Measurements from ENCODE around the gene MYO15A. TPM values are rescaled to one million over a fixed set of nuclear protein-coding genes. Genes with fewer than 3 reads are reported as not detected.
"Not testable (repeated sequence)": the region's sequence is repeated elsewhere in the genome, so short reads cannot be mapped to it uniquely, and the experiment has no call there.

MYO15A gene
- total RNA-seq, 1 donor from 2014 or later: 0.70 TPM

GRCh38 chr17:18198530-18198929 is 90.0 kb downstream of the MYO15A start:
- intact Hi-C loops (cut with DNase I): no loop called here
- no peak for DNase-seq (ENCODE audit: low spot score)

DNA sequence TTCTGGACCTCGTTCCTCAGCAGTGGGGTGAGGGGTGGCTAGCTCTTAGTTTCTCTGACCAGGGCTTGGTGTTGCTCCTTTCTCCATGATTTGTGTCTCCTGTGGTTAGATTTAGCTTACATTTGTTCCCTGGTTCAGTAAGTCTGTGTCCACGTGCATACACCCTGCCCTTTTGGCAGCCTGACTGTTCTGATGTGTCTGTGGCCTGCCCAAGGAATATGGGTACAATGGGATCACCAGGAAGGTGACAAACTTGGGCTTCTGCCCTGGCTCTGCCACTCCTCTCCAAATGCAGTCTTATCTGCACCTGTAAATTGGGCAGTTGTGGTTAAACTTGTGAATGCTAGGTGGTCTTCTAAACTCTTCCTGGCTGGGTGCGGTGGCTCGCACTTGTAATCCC is 92.6 kb downstream of the MYO15A start:
- intact Hi-C loops (cut with DNase I): no loop called here
- no peak for DNase-seq (ENCODE audit: low spot score)

DNA sequence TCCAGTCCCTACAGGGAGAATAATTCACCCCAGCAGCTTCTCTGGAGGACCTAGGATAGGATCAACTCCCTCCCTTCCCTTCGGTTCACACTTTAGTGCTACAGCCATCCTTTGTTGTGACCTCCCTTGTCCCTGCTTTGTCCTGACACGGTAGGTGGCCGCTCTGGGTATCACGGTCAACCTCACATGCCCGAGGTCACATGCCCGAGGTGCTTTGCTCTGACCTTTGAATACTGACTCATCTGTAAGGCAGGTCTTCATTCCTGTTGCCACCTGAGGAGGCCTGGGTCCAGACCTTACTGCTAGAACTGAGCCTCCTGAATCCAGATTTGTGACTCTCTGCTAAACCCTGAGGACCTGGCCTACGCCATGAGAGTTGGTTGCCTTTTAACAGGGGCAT is 94.8 kb downstream of the MYO15A start:
- DNase-seq (ENCODE audit: low spot score): no peak
- intact Hi-C loops (cut with DNase I): no loop called here

DNA sequence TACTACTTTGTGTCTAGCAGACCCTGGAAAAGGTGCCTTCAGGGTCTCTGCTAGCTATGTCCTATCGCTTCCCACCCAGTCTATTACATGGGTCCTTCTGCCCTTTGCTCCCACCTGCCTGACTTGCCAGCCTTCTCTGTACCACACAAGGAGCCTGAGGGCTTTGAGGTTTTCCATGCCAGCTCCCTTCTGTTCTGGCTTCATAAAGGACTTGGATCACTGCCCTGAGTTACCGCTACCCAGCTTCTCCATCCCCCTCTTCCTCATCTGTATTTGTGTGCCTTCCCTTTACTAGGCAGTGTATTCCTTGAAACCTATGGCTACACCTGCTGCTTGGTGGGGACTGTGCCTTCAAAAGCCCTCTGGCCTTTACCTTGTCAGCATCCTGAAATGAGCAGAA is 97.3 kb downstream of the MYO15A start:
- intact Hi-C loops (cut with DNase I): no loop called here
- no peak for DNase-seq (ENCODE audit: low spot score)

DNA sequence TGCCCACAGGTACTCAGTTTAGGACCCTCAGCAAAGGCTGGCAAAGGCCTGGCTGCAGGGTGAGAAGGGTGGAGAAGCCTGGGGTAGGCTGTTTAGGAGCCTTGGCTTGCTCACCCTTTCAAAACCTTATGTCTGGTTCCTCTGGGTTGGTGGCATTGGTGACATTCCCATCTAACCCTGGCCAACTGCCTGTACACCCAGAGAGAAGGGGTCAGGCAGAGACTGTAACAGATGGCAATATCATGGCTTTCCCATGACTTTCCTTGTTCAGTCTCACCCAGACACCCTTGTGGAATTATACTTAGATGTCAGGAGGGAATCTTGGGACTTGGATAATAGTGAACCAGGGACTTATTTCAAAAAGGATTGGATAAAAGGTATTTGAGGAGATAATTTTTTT is 98.4 kb downstream of the MYO15A start:
- no peak for DNase-seq (ENCODE audit: low spot score)
- intact Hi-C loops (cut with DNase I): no loop called here

GRCh38 chr17:18208092-18208491 is 99.5 kb downstream of the MYO15A start:
- no peak for DNase-seq (ENCODE audit: low spot score)
- intact Hi-C loops (cut with DNase I): no loop called here

- intact Hi-C loops (cut with DNase I): no loop called here
These were observed 105.2 kb downstream of the MYO15A start for GRCh38 chr17:18213666-18214270.

GRCh38 chr17:18216906-18217305 is 108.3 kb downstream of the MYO15A start:
- intact Hi-C loops (cut with DNase I): loop anchor here (5.0 kb wide), 1 partner anchor 75 kb away; no protein-coding TSS in a partner anchor
- DNase-seq (ENCODE audit: low spot score): not testable (repeated sequence)

More at GRCh38 chr17:18213666-18214270, 105.2 kb downstream of the MYO15A start:
- no peak for DNase-seq (ENCODE audit: low spot score)

DNA sequence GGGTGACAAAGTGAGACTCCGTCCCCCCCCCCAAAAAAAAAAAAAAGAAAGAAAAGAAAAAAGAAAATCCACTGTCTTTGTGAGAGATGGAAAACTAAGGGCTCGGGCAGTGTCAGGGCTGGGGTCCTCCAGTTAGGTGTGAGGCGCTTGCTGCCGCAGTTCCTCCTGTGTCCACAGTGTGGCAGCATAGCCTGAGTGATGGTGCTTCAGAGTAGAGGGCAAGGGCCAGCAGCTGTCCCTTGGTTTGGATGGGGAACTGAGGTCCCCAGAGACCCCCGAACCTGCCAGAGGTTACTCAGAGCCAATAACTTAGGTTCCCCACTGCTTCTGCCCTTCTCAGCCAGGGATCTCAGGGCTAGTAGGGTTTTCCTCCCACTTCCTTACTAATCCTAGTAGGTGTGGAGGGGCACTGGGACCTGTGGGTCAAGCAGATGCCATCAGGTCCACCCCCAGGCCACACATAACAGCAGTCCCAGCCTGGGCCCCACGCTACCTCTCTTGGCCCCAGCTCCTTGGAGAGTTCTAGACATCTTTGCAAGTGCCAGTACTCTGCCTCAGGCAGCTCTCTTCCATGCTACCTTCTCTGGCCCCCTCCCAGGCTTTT is 109.0 kb downstream of the MYO15A start:
- intact Hi-C loops (cut with DNase I): loop anchor here (5.0 kb wide), 1 partner anchor 75 kb away; no protein-coding TSS in a partner anchor
- DNase-seq (ENCODE audit: low spot score): peak; percentile 89

DNA sequence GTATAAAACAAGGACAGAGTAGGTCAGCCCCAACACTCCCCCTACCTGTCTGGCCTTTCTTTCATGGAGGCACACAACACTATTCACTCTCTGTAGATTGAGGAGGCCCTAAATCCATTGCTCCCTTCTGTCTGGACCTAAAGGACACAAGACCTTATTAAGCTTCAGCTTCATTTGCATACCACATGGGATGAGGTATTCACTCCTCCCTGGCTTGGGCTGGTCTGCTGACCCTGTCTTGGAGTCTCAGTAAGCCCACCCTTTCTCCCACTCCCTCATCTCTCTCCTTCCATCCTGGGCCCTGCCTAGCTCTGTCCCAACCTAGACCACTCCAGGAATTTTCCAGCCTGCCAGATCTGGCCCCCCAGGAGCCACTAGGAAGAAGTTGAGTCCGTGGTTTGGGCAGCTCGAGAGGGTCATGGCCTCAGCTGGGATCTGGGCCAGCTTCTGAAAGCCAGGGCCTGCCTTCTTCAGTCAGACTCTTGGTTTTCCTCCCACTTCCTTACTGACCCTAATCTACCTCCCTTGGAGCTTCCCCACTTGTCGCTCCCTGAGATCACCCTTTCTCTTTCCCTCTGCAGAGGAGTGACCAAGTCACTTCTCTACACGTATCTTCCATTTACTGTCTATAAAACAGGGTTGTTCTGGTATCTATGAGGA is 110.3 kb downstream of the MYO15A start:
- no peak for DNase-seq (ENCODE audit: low spot score)
- intact Hi-C loops (cut with DNase I): loop anchor here (5.0 kb wide), 1 partner anchor 77 kb away; no protein-coding TSS in a partner anchor

- DNase-seq (ENCODE audit: low spot score): no peak
- intact Hi-C loops (cut with DNase I): loop anchor here (2.0 kb wide), 2 partner anchors 37 to 91 kb away; partner anchors contain the start of genes MIEF2, SMCR8 and TOP3A
These were observed 115.5 kb downstream of the MYO15A start for GRCh38 chr17:18224053-18224386.

DNA sequence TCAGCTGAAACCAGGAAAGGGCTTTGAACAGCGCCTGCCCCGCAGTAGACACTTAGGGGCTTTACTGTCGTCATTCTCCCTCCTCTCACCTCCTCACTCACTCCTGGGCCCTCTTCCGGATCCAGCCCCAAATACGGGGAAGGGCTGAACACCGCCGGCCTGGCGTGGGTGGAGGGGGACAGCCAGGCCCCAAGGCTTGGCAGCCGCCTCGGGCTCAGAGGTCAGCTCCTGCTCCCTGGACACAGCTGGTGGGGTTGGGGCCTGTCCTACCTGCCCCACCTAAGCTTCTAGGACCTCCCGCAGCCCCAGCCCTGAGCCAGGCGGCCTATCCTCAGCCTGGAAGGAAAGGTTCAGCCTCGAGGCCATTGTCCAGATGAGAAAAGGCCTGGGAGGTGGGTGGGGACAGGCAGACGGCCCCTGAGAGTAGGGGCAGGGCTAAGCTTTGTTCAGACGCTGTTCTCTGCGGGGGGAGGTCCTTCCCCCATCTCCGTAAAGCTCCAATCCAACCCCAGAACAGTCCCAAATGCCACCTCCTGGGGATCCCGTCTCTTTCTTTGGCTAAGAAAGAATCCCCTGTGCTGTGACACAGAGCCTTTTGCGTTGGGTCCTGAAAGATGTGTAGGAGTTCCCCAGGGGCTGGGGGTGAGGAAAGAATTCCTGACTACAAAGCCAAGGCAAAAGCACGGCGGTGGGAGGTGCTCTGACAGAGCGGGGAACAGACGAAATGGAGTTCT is 116.0 kb downstream of the MYO15A start:
- DNase-seq (ENCODE audit: low spot score): no peak
- intact Hi-C loops (cut with DNase I): loop anchor here (2.0 kb wide), 2 partner anchors 36 to 90 kb away; partner anchors contain the start of genes MIEF2, SMCR8 and TOP3A

GRCh38 chr17:18225121-18225641 is 116.6 kb downstream of the MYO15A start, which contains the start of gene LLGL1:
Gene LLGL1 (plus strand): TSS chr17:18225635. CDS start chr17:18225683, 48 bp downstream.
- DNase-seq (ENCODE audit: low spot score): peak; percentile 98
- intact Hi-C loops (cut with DNase I): loop anchor here (2.0 kb wide), 2 partner anchors 36 to 90 kb away; partner anchors contain the start of genes MIEF2, SMCR8 and TOP3A

DNA sequence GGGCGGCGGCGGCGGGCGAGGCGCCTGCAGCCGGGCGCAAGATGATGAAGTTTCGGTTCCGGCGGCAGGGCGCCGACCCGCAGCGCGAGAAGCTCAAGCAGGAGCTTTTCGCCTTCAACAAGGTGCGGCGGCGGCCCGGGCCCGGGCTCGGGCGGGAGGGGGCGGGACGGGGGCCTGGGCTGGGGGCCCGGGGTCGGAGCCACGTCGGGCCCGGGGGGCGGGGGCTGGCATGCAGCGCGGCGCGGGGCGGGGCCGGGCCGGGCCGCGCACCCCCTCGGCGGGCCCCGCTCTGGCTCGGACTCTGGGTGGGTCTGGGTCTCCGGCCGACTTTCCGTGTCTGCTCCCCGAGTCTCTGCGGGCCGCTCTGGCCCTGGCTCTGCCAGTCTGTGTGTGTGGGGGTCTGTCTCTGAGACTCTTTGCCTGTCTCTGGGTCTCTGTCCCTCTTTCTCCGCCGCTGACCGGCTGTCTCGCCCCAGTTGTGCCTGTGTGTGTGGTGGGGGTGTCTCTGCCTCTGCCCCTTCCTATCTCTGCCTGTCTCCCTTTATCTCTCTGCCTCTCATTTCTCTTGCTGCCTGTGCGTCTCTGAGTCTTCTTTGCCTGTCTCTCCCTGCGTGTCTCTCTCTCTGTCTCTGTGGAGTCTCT is 117.2 kb downstream of the MYO15A start:
- DNase-seq (ENCODE audit: low spot score): no peak
- intact Hi-C loops (cut with DNase I): loop anchor here (2.0 kb wide), 2 partner anchors 35 to 89 kb away; partner anchors contain the start of genes MIEF2, SMCR8 and TOP3A

- intact Hi-C loops (cut with DNase I): no loop called here
- DNase-seq (ENCODE audit: low spot score): no peak
These were observed 117.9 kb downstream of the MYO15A start for GRCh38 chr17:18226284-18226945.

- intact Hi-C loops (cut with DNase I): no loop called here
- DNase-seq (ENCODE audit: low spot score): no peak
These were observed 119.1 kb downstream of the MYO15A start for GRCh38 chr17:18227635-18228034.

DNA sequence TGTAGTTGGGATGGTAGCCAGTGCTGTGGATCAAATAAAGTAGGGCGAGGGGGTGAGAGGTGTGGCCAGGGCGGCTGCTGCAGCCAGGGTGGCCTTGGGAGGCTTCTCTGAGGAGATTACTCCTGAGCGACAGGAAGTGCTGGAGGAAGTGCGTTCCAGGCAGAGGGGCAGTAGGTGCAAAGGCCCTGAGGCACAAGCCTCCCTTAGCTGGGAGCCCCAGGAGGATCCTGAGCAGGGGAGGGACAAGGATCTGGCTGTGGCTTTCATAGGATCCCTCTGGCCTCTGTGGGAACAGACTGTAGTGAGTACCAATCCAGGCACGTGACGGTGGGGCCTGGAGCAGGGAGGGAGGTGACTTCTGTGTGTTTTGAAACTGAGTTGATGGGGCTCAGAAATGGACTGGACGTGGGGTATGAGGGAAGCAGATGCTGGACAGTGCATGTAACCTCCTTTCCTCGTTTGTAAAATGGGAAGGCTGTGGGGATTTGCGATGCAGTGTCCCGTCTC is 119.7 kb downstream of the MYO15A start:
- DNase-seq (ENCODE audit: low spot score): no peak
- intact Hi-C loops (cut with DNase I): no loop called here

- intact Hi-C loops (cut with DNase I): no loop called here
These were observed 120.7 kb downstream of the MYO15A start for GRCh38 chr17:18229254-18229653.

More at GRCh38 chr17:18229254-18229653, 120.7 kb downstream of the MYO15A start:
- DNase-seq (ENCODE audit: low spot score): no peak

All from cardiac septum (tissue), 1 donor.